Measurements from ENCODE around the gene CDK14.

The CDK14 gene

DNA sequence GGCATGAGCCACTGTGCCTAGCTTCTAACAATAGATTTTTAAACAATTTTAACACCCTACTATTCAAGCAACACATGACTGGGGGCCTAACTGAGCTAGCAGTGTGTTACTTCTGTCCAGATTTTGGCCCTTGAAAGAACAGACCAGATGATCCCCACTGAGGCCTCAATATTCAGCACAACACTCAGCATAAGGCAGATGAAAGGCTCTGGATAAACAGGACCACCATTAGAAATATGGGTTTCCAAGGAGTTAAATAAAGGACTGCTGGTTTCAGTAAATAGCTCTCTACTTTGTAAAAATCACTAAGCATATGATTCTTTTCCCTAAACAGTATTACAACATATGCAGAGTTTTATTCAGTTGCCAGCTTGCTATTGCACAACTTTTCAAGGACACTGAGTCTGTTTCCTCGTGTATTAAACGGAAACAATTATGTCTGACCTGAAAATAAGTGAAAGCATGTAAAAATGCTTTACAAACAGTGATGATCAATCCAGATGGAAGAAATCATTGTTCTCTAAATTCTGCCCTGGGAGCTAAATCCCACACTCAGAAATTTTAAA lies 644.3 kb downstream of the CDK14 start:
- TF ChIP-seq, protein P1, sequence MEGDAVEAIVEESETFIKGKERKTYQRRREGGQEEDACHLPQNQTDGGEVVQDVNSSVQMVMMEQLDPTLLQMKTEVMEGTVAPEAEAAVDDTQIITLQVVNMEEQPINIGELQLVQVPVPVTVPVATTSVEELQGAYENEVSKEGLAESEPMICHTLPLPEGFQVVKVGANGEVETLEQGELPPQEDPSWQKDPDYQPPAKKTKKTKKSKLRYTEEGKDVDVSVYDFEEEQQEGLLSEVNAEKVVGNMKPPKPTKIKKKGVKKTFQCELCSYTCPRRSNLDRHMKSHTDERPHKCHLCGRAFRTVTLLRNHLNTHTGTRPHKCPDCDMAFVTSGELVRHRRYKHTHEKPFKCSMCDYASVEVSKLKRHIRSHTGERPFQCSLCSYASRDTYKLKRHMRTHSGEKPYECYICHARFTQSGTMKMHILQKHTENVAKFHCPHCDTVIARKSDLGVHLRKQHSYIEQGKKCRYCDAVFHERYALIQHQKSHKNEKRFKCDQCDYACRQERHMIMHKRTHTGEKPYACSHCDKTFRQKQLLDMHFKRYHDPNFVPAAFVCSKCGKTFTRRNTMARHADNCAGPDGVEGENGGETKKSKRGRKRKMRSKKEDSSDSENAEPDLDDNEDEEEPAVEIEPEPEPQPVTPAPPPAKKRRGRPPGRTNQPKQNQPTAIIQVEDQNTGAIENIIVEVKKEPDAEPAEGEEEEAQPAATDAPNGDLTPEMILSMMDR (IDR thresholded peaks at IDR 0.05; ENCODE audit: insufficient read depth, low read length): no peak
- TF ChIP-seq POLR2AphosphoS5 (IDR thresholded peaks at IDR 0.05; ENCODE audit: low read depth) (no peak), SPI1 (IDR thresholded peaks at IDR 0.05; ENCODE audit: borderline replicate concordance, low read depth) (no peak), GABPA (IDR thresholded peaks at IDR 0.05; ENCODE audit: low read depth) (no peak)
- TF ChIP-seq, protein P2, sequence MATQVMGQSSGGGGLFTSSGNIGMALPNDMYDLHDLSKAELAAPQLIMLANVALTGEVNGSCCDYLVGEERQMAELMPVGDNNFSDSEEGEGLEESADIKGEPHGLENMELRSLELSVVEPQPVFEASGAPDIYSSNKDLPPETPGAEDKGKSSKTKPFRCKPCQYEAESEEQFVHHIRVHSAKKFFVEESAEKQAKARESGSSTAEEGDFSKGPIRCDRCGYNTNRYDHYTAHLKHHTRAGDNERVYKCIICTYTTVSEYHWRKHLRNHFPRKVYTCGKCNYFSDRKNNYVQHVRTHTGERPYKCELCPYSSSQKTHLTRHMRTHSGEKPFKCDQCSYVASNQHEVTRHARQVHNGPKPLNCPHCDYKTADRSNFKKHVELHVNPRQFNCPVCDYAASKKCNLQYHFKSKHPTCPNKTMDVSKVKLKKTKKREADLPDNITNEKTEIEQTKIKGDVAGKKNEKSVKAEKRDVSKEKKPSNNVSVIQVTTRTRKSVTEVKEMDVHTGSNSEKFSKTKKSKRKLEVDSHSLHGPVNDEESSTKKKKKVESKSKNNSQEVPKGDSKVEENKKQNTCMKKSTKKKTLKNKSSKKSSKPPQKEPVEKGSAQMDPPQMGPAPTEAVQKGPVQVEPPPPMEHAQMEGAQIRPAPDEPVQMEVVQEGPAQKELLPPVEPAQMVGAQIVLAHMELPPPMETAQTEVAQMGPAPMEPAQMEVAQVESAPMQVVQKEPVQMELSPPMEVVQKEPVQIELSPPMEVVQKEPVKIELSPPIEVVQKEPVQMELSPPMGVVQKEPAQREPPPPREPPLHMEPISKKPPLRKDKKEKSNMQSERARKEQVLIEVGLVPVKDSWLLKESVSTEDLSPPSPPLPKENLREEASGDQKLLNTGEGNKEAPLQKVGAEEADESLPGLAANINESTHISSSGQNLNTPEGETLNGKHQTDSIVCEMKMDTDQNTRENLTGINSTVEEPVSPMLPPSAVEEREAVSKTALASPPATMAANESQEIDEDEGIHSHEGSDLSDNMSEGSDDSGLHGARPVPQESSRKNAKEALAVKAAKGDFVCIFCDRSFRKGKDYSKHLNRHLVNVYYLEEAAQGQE (IDR thresholded peaks at IDR 0.05; ENCODE audit: insufficient replicate concordance, low read depth): no peak
- H3K27ac ChIP-seq (replicated peaks): no peak overlapping the region
- no peaks in the 10 kb centered on the region for H3K27me3 ChIP-seq (ENCODE audit: insufficient read depth, poor library complexity, severe bottlenecking)
- H3K4me3 ChIP-seq (replicated peaks; ENCODE audit: insufficient read depth, low read length): no peak overlapping the region
- DNase-seq (ENCODE audit: low read depth in 1 of 2, low spot score in 1 of 2): peak; percentile 14 to 50

DNA sequence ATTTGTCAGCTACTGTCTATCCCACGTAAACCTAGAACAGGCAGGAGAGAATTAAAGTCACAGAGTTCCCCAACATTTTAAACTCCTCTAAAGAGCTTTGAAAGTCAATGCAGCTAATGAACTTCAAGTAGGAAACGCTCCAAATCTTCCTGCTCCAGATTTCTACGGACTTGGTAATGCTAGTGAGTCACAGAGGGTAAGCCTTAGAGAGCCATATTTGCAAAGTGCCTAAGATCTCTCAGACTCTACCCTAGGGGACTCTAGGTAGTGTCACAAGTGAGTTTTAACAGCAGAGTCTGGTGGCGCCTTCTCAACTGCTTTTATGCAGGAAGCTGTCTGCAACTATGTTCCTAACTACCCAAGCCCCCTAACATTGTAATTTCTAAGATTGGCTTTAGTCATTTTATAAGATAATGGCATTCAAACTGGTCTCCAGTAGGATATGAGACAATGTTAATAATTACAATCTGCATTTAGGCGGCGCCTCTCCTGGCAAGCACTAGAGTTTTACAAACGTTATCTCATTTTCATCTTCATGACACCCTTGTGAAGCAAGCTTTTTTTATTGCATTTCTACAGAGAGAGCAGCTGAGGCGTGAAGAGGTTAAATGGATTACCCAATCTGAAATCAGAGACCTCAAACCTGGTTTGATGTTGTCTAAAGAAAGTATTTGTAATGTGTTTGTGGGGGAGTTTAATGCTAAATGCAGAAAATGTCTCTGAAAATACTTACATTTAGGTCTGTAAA lies 646.1 kb downstream of the CDK14 start:
- no peak for TF ChIP-seq SPI1 (IDR thresholded peaks at IDR 0.05; ENCODE audit: borderline replicate concordance, low read depth)
- TF ChIP-seq GABPA (IDR thresholded peaks at IDR 0.05; ENCODE audit: low read depth): no peak
- DNase-seq (ENCODE audit: low read depth in 1 of 2, low spot score in 1 of 2): no peak
- Histone ChIP-seq H3K27ac (replicated peaks) (no peak overlapping the region), H3K4me3 (replicated peaks; ENCODE audit: insufficient read depth, low read length) (no peak overlapping the region), H3K27me3 (ENCODE audit: insufficient read depth, poor library complexity, severe bottlenecking) (no peaks in the 10 kb centered on the region)

- no peak overlapping the region for H3K4me3 ChIP-seq (replicated peaks; ENCODE audit: insufficient read depth, low read length)
- no peaks in the 10 kb centered on the region for H3K27me3 ChIP-seq (ENCODE audit: insufficient read depth, poor library complexity, severe bottlenecking)
- no peak overlapping the region for H3K27ac ChIP-seq (replicated peaks)
- no peak for TF ChIP-seq SPI1 (IDR thresholded peaks at IDR 0.05; ENCODE audit: borderline replicate concordance, low read depth)
- TF ChIP-seq, protein P1 (IDR thresholded peaks at IDR 0.05; ENCODE audit: insufficient read depth, low read length): no peak
- TF ChIP-seq GABPA (IDR thresholded peaks at IDR 0.05; ENCODE audit: low read depth): no peak
- TF ChIP-seq, protein P2 (IDR thresholded peaks at IDR 0.05; ENCODE audit: insufficient replicate concordance, low read depth): no peak
- DNase-seq (ENCODE audit: low read depth in 1 of 2, low spot score in 1 of 2): no peak
Observed at GRCh38 chr7:91243591-91244301, 647.6 kb downstream of the CDK14 start.

- H3K4me3 ChIP-seq (replicated peaks; ENCODE audit: insufficient read depth, low read length): no peak overlapping the region
- H3K27ac ChIP-seq (replicated peaks): no peak overlapping the region
- TF ChIP-seq POLR2AphosphoS5 (IDR thresholded peaks at IDR 0.05; ENCODE audit: low read depth) (no peak), GABPA (IDR thresholded peaks at IDR 0.05; ENCODE audit: low read depth) (no peak), SPI1 (IDR thresholded peaks at IDR 0.05; ENCODE audit: borderline replicate concordance, low read depth) (no peak)
- TF ChIP-seq, protein P1 (IDR thresholded peaks at IDR 0.05; ENCODE audit: insufficient read depth, low read length): no peak
- TF ChIP-seq, protein P2 (IDR thresholded peaks at IDR 0.05; ENCODE audit: insufficient replicate concordance, low read depth): no peak
- no peaks in the 10 kb centered on the region for H3K27me3 ChIP-seq (ENCODE audit: insufficient read depth, poor library complexity, severe bottlenecking)
- no peak for DNase-seq (ENCODE audit: low read depth in 1 of 2, low spot score in 1 of 2)
Observed at GRCh38 chr7:91247500-91247899, 651.4 kb downstream of the CDK14 start.
